T1000 (cell line): ENCODE data around the gene EPS15.
"Not testable (repeated sequence)": the region's sequence is repeated elsewhere in the genome, so short reads cannot be mapped to it uniquely, and the experiment has no call there.

Experiments used
- DNase-seq: peaks from one replicate; lab custom pipeline; 2025; ENCODE audit warnings: mixed read lengths; lab: John Stamatoyannopoulos, UW

Gene EPS15

GRCh38 chr1:51514733-51515132 lies 4.3 kb downstream of the EPS15 start:
- DNase-seq, result no peak

- no peak for DNase-seq
Observed at GRCh38 chr1:51512606-51513005, 6.5 kb downstream of the EPS15 start.

- no peak for DNase-seq
Observed at GRCh38 chr1:51512120-51512519, 6.9 kb downstream of the EPS15 start.

GRCh38 chr1:51509773-51510172 lies 9.3 kb downstream of the EPS15 start:
- DNase-seq, result no peak

- no peak for DNase-seq
Observed at GRCh38 chr1:51506537-51506936, 12.5 kb downstream of the EPS15 start.

- no peak for DNase-seq
Observed at GRCh38 chr1:51504806-51505525, 14.1 kb downstream of the EPS15 start.

GRCh38 chr1:51501218-51501630 lies 17.8 kb downstream of the EPS15 start:
- DNase-seq, result not testable (repeated sequence)

GRCh38 chr1:51499694-51500093 lies 19.4 kb downstream of the EPS15 start:
- DNase-seq, result no peak

- DNase-seq, result no peak
Observed at GRCh38 chr1:51498924-51499323, 20.1 kb downstream of the EPS15 start.

- DNase-seq, result no peak
Observed at GRCh38 chr1:51497340-51497739, 21.7 kb downstream of the EPS15 start.

- no peak for DNase-seq
Observed at GRCh38 chr1:51494138-51494830, 24.8 kb downstream of the EPS15 start.

GRCh38 chr1:51491166-51491981 lies 27.7 kb downstream of the EPS15 start:
- no peak for DNase-seq

- no peak for DNase-seq
Observed at GRCh38 chr1:51489472-51489871, 29.6 kb downstream of the EPS15 start.

- no peak for DNase-seq
Observed at GRCh38 chr1:51488372-51489050, 30.6 kb downstream of the EPS15 start.

GRCh38 chr1:51487628-51488027 lies 31.4 kb downstream of the EPS15 start:
- DNase-seq, result no peak

GRCh38 chr1:51484591-51484990 lies 34.5 kb downstream of the EPS15 start:
- no peak for DNase-seq

- no peak for DNase-seq
Observed at GRCh38 chr1:51482881-51483280, 36.2 kb downstream of the EPS15 start.

- DNase-seq, result not testable (repeated sequence)
Observed at GRCh38 chr1:51474832-51475620, 44.0 kb downstream of the EPS15 start.

GRCh38 chr1:51473331-51474115 lies 45.5 kb downstream of the EPS15 start:
- DNase-seq, result no peak

- no peak for DNase-seq
Observed at GRCh38 chr1:51472359-51472758, 46.7 kb downstream of the EPS15 start.

- DNase-seq, result no peak
Observed at GRCh38 chr1:51469518-51469917, 49.5 kb downstream of the EPS15 start.
